MCF 10A (cell line): Measurements from ENCODE around the gene BHLHE40. TPM values are rescaled to one million over a fixed set of nuclear protein-coding genes. Genes with fewer than 3 reads are reported as not detected.

Experiments used
- BruUV-seq: library from RNA; stranded (reverse); fragments of 400-500 nt; replicated peaks from 2 replicates; lab custom pipeline; 2021; lab: Mats Ljungman, UMichigan
- CTCF ChIA-PET: fragments of 300-600 bp; sonication (Branson Sonifier 250); formaldehyde crosslinking; extraction: SDS; loops from one replicate; lab custom pipeline; 2021; ENCODE audit warnings: antibody characterized with exemption, inconsistent platforms; lab: Yijun Ruan, JAX
- POLR2A ChIA-PET: fragments of 300-600, 350-650 bp; sonication (Branson Sonifier 250); formaldehyde crosslinking; extraction: SDS; loops from one replicate; lab custom pipeline; 2020; ENCODE audit warnings: antibody characterized with exemption, inconsistent platforms; lab: Yijun Ruan, JAX
- DNase-seq: peaks from one replicate; pipeline ENCODE4 v3.0.0-alpha.2; 2018; ENCODE audit not compliant: unreplicated experiment
- H3K27ac Mint-ChIP-seq: one replicate; pipeline ENCODE4 v1.8.0; 2022; ENCODE audit warnings: mild to moderate bottlenecking, low read depth, mixed read lengths; ENCODE audit not compliant: unreplicated experiment
- H3K27me3 Mint-ChIP-seq: one replicate; pipeline ENCODE4 v1.8.0; 2022; ENCODE audit warnings: mixed read lengths; ENCODE audit not compliant: insufficient read depth, unreplicated experiment
- H3K36me3 Mint-ChIP-seq: one replicate; pipeline ENCODE4 v1.8.0; 2022; ENCODE audit warnings: mild to moderate bottlenecking, moderate library complexity, mixed read lengths; ENCODE audit not compliant: insufficient read depth, unreplicated experiment
- H3K4me1 Mint-ChIP-seq: one replicate; pipeline ENCODE4 v1.8.0; 2022; ENCODE audit warnings: mixed read lengths; ENCODE audit not compliant: insufficient read depth, unreplicated experiment
- H3K4me3 Mint-ChIP-seq: one replicate; pipeline ENCODE4 v1.8.0; 2022; ENCODE audit warnings: mild to moderate bottlenecking, moderate library complexity, mixed read lengths; ENCODE audit not compliant: unreplicated experiment
- H3K9me3 Mint-ChIP-seq: one replicate; pipeline ENCODE4 v1.8.0; 2022; ENCODE audit warnings: mixed read lengths; ENCODE audit not compliant: unreplicated experiment
- CTCF ChIP-seq: fragments of 200-600 bp; IDR thresholded peaks from one replicate; pipeline ENCODE4 v1.8.0; 2022; ENCODE audit warnings: antibody characterized with exemption, mild to moderate bottlenecking; ENCODE audit not compliant: unreplicated experiment
- intact Hi-C: fragments of 100-400 bp; cut with micrococcal nuclease; formaldehyde crosslinking; loops from 2 replicates; pipeline ENCODE4 v1.14.1; 2022
- total RNA-seq: library from RNA; stranded (reverse); gene quantifications from 2 replicates; pipeline ENCODE4 v1.2.3, GENCODE V29; 2022

The BHLHE40 gene
- total RNA-seq, 1 experiment from 2014 or later, result 16.8 TPM

GRCh38 chr3:4983739-4984510, 4.7 kb downstream of the BHLHE40 start:
- Mint-ChIP-seq H3K27me3 (no peaks in the 10 kb centered on the region), H3K4me1 (peaks cover 46% of the 10 kb centered on the region), H3K36me3 (peaks cover 30% of the 10 kb centered on the region), H3K4me3 (peak overlapping the region; percentile 40), H3K9me3 (no peaks in the 10 kb centered on the region), H3K27ac (peak overlapping the region; percentile 71)
- no peak for TF ChIP-seq CTCF
- DNase-seq, result peak; percentile 88
- BruUV-seq, result no TSS peak
- intact Hi-C loops, result loop anchor here (10.0 kb wide), 1 partner anchor 201 kb away; the partner anchor contains the start of gene EDEM1
- ChIA-PET POLR2A (interaction anchor here (0.6 to 12.4 kb wide), 12 partner anchors 10 to 1860 kb away, joined by 3 to 251 read pairs (median 4); no protein-coding TSS in a partner anchor), CTCF (interaction anchor here (1.0 to 14.5 kb wide), 9 partner anchors 11 to 275 kb away, joined by 3 to 185 read pairs (median 7); no protein-coding TSS in a partner anchor)

GRCh38 chr3:4984511-4984864, 5.3 kb downstream of the BHLHE40 start:
- intact Hi-C loops, result loop anchor here (10.0 kb wide), 1 partner anchor 200 kb away; the partner anchor contains the start of gene EDEM1
- Mint-ChIP-seq H3K4me1 (peaks cover 46% of the 10 kb centered on the region), H3K4me3 (peak overlapping the region; percentile 40), H3K27ac (peak overlapping the region; percentile 71), H3K9me3 (no peaks in the 10 kb centered on the region), H3K36me3 (peaks cover 30% of the 10 kb centered on the region), H3K27me3 (no peaks in the 10 kb centered on the region)
- peak; percentile 42 for DNase-seq
- BruUV-seq, result no TSS peak
- POLR2A ChIA-PET, result interaction anchor here (0.6 to 12.4 kb wide), 14 partner anchors 8 to 1861 kb away, joined by 3 to 251 read pairs (median 4); no protein-coding TSS in a partner anchor
- TF ChIP-seq CTCF, result no peak
- CTCF ChIA-PET, result interaction anchor here (1.0 to 14.5 kb wide), 11 partner anchors 8 to 273 kb away, joined by 3 to 185 read pairs (median 7); no protein-coding TSS in a partner anchor

- no peak overlapping the region for H3K27ac Mint-ChIP-seq
- peaks cover 46% of the 10 kb centered on the region for H3K4me1 Mint-ChIP-seq
- H3K27me3 Mint-ChIP-seq, result no peaks in the 10 kb centered on the region
- POLR2A ChIA-PET, result interaction anchor here (0.7 to 12.4 kb wide), 14 partner anchors 9 to 274 kb away, joined by 3 to 251 read pairs (median 4); no protein-coding TSS in a partner anchor
- no peak overlapping the region for H3K4me3 Mint-ChIP-seq
- peak; percentile 89 for DNase-seq
- CTCF ChIA-PET, result interaction anchor here (0.6 to 14.5 kb wide), 13 partner anchors 9 to 274 kb away, joined by 3 to 185 read pairs (median 6); no protein-coding TSS in a partner anchor
- no TSS peak for BruUV-seq
- intact Hi-C loops, result loop anchor here (10.0 kb wide), 1 partner anchor 199 kb away; the partner anchor contains the start of gene EDEM1
- no peak for TF ChIP-seq CTCF
- H3K36me3 Mint-ChIP-seq, result peaks cover 30% of the 10 kb centered on the region
- no peaks in the 10 kb centered on the region for H3K9me3 Mint-ChIP-seq
These were observed 6.3 kb downstream of the BHLHE40 start for GRCh38 chr3:4985330-4986174.
